Measurements from ENCODE around the gene SEC61A2.
A peak's percentile ranks its signal among the peaks of the same experiment; 100 is the strongest.
"Not testable (repeated sequence)": the region's sequence is repeated elsewhere in the genome, so short reads cannot be mapped to it uniquely, and the experiment has no call there.

Gene SEC61A2

GRCh38 chr10:12129222-12130111, at the start of gene SEC61A2:
SEC61A2 (plus strand) TSS chr10:12129677; CDS start chr10:12129788, 111 bp downstream.
- peak; percentile 72 for DNase-seq

GRCh38 chr10:12081470-12081869, 48.0 kb upstream of the SEC61A2 start:
- DNase-seq: no peak

- DNase-seq: no peak
Measured at GRCh38 chr10:12081879-12082557, 47.5 kb upstream of the SEC61A2 start.

- DNase-seq: no peak
Measured at GRCh38 chr10:12088919-12089318, 40.6 kb upstream of the SEC61A2 start.

GRCh38 chr10:12091421-12091820, 38.1 kb upstream of the SEC61A2 start:
- DNase-seq: no peak

- DNase-seq: not testable (repeated sequence)
Measured at GRCh38 chr10:12097361-12097760, 32.1 kb upstream of the SEC61A2 start.

- peak; percentile 32 for DNase-seq
Measured at GRCh38 chr10:12097791-12098190, 31.7 kb upstream of the SEC61A2 start.

- no peak for DNase-seq
Measured at GRCh38 chr10:12098966-12099365, 30.5 kb upstream of the SEC61A2 start.

- no peak for DNase-seq
Measured at GRCh38 chr10:12103802-12104201, 25.7 kb upstream of the SEC61A2 start.

- no peak for DNase-seq
Measured at GRCh38 chr10:12107781-12108180, 21.7 kb upstream of the SEC61A2 start.

- DNase-seq: no peak
Measured at GRCh38 chr10:12109286-12109685, 20.2 kb upstream of the SEC61A2 start.

- DNase-seq: no peak
Measured at GRCh38 chr10:12111528-12111927, 17.9 kb upstream of the SEC61A2 start.

GRCh38 chr10:12113627-12114026, 15.8 kb upstream of the SEC61A2 start:
- no peak for DNase-seq

- no peak for DNase-seq
Measured at GRCh38 chr10:12121673-12122072, 7.8 kb upstream of the SEC61A2 start.

GRCh38 chr10:12130237-12130872, 878 bp downstream of the SEC61A2 start:
- no peak for DNase-seq

GRCh38 chr10:12135631-12136030, 6.2 kb downstream of the SEC61A2 start:
- no peak for DNase-seq

GRCh38 chr10:12140038-12140437, 10.6 kb downstream of the SEC61A2 start:
- no peak for DNase-seq

- no peak for DNase-seq
Measured at GRCh38 chr10:12144538-12144937, 15.1 kb downstream of the SEC61A2 start.

- no peak for DNase-seq
Measured at GRCh38 chr10:12150163-12150562, 20.7 kb downstream of the SEC61A2 start.

- no peak for DNase-seq
Measured at GRCh38 chr10:12154516-12154915, 25.0 kb downstream of the SEC61A2 start.

- no peak for DNase-seq
Measured at GRCh38 chr10:12156367-12157123, 27.1 kb downstream of the SEC61A2 start.

GRCh38 chr10:12158111-12158510, 28.6 kb downstream of the SEC61A2 start:
- DNase-seq: no peak

GRCh38 chr10:12160664-12161063, 31.2 kb downstream of the SEC61A2 start:
- DNase-seq: no peak

All from NCI-H510A (cell line).